HG03457 (cell line): ENCODE data around the gene KLHDC4.
"Not testable (repeated sequence)": the region's sequence is repeated elsewhere in the genome, so short reads cannot be mapped to it uniquely, and the experiment has no call there.

ENCODE experiments used
- ATAC-seq: cut with Tn5 transposase; IDR thresholded peaks from one replicate; pipeline ENCODE4 v1.9.1; 2021; ENCODE audit warnings: moderate number of reproducible peaks; ENCODE audit not compliant: unreplicated experiment

Gene KLHDC4

DNA sequence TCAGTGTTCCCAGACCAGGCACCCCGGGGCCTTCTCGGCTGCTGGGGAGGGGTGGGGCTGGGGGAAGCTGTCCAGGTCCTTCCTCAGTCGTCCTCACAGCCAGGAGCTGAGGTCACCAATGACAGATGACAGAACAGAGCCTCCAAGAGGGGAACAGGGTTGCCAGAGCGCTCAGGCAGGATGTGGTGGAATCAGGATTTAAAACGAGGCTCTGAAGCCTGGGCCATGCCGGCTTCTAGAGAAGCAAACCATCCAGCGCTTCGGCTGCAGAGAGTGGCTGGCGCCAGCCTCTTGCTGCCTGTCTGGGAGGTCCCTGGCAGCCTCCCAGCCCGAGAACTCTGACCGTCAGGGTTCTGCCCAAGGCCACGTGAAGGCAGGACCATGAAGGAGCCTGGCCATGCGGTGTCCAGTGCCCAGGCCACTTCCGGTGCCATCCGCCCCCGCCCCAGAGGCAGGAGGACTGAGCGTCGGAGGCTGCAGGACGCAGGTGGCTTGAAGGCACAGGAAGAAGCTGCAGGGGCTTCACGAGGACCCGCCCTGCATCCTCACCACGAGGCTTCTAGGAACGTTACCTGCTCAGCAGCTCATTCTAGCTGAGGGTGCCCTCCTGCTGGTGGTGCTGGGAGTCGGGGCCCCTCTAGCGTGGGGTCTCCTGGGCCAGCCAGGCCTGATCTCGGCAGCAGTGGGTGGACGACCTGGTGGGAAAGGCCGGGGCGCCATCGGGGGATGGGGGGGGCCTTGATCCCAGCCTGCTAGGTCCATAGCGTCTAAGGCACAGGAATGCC, 78.5 kb downstream of the KLHDC4 start:
- ATAC-seq: no peak

DNA sequence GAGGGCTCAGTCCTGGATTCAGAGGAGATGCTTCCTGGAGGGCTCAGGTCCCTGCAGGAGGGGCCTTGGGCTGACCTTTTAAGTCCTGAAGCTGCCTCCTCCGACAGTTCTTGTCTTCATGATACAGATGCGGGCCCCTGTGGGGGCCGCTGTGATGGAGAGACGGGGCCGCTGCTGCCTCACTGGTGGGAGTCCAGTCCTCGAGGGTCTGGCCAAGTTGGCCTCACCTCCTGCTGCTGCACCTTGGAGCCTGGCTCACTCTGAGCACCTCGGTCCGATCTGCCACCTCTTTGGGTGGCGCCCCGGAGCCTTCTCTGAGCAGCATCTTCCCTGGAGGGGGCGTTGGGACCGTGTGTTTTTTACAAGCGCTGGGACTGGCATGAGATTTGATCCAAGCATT, 79.1 kb downstream of the KLHDC4 start:
- ATAC-seq: no peak

GRCh38 chr16:87685766-87686165, 80.0 kb downstream of the KLHDC4 start:
- ATAC-seq: no peak

DNA sequence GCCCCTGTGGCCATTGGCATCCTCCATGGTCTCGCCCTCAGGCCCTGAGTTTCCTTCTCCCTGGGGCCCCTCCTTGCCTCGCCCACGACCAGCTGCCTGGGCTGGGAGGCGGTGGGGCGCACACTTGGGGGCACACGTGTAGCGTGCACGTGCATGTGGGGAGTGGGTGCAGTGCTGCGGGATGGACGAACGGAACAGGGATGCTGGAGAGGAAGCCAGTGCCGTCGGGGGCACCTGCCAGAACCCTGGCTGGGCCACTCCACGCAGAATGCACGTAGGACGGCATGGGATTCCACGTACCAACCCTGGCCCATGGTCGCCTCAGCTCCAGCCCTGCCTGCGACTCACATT, 80.4 kb downstream of the KLHDC4 start:
- no peak for ATAC-seq

DNA sequence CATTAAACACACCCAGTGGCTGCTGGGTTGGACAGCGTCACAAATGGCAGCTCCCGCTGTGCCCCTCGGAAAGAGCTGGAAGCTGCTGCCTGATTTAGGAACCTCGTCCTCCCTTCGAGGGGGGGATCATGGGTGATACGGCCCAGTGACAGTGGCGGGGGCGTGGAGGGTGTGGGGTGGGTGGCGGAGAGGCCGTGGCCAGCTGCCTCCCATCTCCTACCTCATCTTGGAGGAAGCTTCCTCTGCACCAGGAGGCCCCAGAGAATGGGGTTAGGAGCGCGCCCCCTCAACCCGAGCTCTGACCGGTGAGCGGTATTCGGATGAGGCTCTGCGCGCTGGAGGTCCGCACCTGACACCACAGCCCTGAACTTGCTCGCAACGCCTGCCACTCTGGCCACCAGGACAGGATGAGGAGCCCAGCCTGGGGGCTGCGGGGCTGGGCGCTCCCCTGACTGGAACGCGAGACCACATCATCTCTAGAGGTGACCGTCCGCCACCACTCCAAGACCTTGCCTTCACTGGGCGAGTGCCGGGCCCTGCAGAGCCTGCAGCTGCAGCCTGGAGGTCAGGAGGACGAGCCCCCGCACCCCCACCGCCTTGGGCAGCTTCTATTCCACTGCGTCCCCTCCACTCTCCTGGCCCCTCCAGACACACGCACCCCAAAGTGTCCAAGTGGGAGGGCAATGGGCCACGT, 80.9 kb downstream of the KLHDC4 start:
- no peak for ATAC-seq

DNA sequence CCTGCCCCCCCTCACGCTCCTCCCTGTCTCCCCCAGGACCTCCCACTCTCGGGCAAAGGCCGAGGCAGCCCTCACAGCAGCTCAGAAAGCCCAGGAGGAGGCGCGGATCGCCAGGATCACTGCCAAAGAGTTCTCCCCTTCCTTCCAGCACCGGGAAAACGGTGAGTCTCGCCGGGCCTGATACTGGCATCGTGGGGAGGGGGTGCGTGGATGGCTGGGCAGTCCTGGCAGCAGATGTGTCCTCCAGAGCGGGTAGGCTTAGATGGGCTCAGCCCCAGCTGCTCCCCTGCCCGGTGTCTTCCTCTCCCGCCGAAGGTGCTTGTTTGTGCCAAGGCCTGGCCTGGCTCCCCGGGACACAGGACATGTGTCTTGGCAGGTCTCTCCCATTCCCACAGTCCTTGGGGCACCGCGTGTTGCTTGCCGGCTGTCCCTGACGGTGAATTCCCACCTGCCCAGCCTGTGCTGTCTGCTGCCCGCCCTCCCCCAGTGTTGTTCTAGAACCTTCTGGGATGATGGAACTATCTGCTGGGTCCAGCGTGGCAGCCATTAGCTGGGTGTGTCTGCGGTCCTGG, 81.6 kb downstream of the KLHDC4 start:
- no peak for ATAC-seq

DNA sequence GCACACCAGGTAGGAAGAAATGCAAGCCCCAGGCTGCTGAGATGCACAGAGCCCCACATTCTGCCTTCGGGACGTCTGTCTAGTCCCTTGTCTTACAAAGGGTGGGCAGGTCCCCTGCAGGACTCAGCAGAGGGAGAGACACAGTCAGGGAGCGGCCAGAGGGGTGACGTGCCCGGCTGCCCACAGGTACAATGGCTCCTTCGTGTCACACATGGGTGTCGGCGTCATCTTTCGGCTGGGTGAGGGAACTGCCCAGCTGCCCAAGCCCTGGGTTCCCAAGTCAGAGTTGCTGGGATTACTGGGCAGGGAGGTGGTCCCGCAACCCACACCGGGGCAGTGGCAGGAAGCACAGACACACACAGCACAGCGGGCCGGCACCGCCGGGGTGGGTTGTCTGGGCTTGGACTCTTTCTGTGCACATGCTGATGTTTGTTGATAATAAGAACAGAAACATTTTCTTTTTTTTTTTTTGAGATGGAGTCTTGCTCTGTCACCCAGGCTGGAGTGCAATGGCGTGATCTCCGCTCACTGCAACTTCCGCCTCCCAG, 82.9 kb downstream of the KLHDC4 start:
- ATAC-seq: no peak

- ATAC-seq: no peak
Measured at GRCh38 chr16:87681981-87682570, 83.7 kb downstream of the KLHDC4 start.

DNA sequence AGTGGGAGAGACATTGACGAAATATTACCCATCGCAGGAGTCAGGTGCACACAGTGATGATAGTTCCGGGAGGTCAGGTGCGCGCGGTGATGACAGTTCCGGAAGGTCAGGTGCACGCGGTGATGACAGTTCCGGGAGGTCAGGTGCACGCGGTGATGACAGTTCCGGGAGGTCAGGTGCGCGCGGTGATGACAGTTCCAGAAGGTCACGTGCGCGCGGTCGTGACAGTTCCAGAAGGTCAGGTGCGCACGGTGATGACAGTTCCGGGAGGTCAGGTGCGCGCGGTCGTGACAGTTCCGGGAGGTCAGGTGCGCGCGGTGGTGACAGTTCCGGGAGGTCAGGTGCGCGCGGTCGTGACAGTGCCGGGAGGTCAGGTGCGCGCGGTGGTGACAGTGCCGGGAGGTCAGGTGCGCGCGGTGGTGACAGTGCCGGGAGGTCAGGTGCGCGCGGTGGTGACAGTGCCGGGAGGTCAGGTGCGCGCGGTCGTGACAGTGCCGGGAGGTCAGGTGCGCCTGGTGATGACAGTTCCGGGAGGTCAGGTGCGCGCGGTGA, 84.7 kb downstream of the KLHDC4 start:
- ATAC-seq: not testable (repeated sequence)

DNA sequence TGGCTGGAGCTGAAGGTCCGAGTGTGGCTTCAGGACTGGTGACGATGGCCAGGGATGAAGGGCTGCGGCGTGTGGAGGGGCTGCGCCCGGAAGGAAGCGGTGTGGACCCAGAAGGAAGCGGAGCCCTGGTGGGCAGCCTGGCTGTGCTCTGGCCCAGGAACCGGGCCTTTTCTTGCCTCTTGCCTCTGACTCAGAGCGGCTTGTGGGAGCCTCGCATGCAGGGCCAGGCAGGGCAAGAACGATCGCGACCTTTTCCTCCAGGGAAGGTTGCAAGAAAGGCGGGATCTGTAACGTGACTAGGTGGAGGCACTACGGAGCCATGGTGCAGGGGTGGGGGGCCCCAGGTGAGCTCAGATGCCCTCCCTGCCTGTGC, 85.5 kb downstream of the KLHDC4 start:
- no peak for ATAC-seq

GRCh38 chr16:87679593-87680271, 86.1 kb downstream of the KLHDC4 start:
- no peak for ATAC-seq

DNA sequence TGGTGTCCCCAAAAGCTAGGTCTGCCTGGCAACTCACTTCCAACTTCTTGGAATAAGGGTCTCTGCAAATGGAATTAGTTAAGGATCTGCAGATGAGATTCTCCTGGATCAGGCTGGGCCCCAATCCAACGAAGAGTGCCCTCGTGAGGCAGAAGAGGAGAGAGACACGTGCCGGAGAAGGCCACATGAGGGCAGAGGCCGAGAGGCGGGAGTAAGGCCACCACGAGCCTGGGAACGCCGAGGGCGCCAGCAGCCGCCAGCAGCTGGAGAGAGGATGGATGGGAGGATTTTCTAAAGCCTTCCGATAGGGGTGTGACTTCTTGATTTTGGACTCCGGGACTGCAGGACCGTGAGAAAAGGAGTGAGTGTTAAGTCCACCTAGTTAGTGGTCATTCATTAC, 87.2 kb downstream of the KLHDC4 start:
- no peak for ATAC-seq

GRCh38 chr16:87677830-87678229, 88.0 kb downstream of the KLHDC4 start:
- no peak for ATAC-seq

DNA sequence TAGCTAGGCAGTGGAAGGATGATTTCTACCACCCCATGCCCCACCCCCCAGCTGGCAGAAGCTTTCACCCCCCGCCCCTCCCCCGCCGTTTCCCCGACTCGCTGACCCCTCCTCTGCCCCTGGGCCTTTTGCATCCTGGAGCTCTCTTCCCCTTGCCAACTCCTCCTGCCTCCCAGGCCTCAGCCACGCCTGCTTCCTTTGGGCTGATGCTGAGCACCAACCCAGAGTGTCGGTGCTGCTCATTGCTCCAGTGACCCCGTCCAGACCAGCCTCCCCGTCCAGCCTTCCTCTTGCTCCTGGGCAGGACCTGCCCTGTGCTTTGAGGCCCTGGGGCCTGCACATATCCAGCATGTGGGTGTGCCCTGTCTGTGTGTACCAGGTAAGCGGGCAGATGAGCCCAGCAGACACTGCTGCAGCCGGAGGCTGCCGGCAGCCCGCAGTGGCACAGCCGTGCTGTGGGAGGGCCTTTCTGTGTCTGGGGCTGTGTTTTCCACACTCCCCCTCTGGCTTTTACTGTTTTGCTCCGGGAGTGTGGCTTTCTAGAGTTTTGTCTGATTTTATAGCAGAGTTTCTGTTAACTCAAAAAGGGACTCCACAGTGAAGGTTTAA, 90.6 kb downstream of the KLHDC4 start:
- ATAC-seq: no peak

DNA sequence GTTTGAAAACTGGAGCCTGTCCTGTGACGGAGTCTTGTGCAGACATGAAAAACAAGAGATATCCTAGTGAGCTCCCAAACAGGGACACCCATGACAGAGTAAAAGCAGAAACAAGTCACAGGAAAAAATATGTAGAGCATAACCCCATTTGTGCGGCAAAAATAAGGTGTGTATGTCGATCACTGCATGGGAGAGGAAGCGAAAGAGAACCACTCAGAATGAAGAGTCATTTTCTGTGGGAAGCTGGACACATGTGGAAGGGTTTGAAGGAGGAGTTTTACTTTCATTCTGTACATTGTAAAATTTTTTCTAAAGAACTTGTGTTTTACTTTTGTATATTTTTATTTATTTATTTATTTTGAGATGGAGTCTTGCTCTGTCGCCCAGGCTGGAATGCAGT, 91.4 kb downstream of the KLHDC4 start:
- ATAC-seq: no peak

GRCh38 chr16:87671715-87672270, 94.0 kb downstream of the KLHDC4 start:
- no peak for ATAC-seq

- ATAC-seq: no peak
Measured at GRCh38 chr16:87671221-87671620, 94.6 kb downstream of the KLHDC4 start.

- ATAC-seq: no peak
Measured at GRCh38 chr16:87669672-87670071, 96.1 kb downstream of the KLHDC4 start.

DNA sequence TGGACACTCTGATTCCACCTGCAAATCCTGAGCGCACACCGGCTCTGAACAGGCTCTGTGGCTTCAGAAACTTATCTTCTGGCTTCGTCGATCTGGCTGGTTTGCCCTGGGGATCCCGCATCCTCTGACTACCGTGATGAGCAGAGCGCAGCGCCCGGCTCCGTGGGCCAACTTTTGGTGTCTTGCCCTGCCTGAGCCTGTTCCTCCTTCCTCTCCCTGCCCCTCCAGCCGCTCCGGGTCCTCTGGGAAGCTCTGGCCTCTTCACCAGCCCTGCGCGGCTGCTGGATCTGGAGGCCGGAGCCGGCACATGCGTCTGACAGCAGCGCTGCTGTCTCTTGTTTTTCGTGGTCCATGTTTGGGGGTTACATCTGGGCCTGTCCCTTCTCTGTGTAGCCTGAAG, 97.8 kb downstream of the KLHDC4 start:
- ATAC-seq: no peak

GRCh38 chr16:87667443-87667842, 98.3 kb downstream of the KLHDC4 start:
- ATAC-seq: no peak
